ENCODE results near the gene LAMTOR2. TPM values are rescaled to one million over a fixed set of nuclear protein-coding genes. Genes with fewer than 3 reads are reported as not detected.

The LAMTOR2 gene
- total and polyA plus RNA-seq, 2 of the 4 experiments (the other 2 are of a cell fraction), result 50.0 to 89.0 TPM

DNA sequence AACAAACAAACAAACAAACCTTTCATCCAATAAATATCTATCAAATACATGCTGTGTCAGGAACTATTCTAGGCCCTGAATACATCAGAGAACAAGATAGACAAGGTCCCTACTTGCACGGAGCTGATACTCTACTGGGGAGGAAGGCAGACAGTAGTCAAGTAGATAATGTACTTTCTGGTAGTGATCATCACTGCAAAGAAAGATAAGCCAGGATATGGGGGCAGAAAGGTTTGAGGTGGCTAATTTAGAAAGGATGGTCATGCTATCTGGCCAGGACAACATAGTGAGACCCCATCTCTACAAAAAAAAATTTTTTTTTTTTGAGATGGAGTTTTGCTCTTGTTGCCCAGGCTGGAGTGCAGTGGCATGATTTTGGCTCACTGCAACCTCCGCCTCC lies 37.0 kb downstream of the LAMTOR2 start:
- intact Hi-C loops (cut with micrococcal nuclease), result loop anchor here (10.0 kb wide), 1 partner anchor 223 kb away; no protein-coding TSS in a partner anchor
- Histone ChIP-seq H2BK120ac (ENCODE audit: low read depth, low read length) (no peak overlapping the region), H2BK15ac (ENCODE audit: low read depth, low read length) (no peak overlapping the region), H3K4me3 (ENCODE audit: insufficient read depth, low read depth, low read length) (no peak overlapping the region), H3K79me1 (ENCODE audit: low read depth in 1 of 2, low read length in 2 of 2) (peaks cover 4 to 46% of the 10 kb centered on the region in 2 experiments), H2BK20ac (ENCODE audit: low read depth, low read length) (no peak overlapping the region), H2AFZ (replicated peaks; ENCODE audit: low read length, poor library complexity) (no peak overlapping the region), H3K36me3 (ENCODE audit: control insufficient read depth, insufficient read depth, low read length) (peaks cover 6% of the 10 kb centered on the region; the same call in 1 of the 2 replicates), H3K9me1 (ENCODE audit: insufficient read depth, low read length) (no peaks in the 10 kb centered on the region), H4K5ac (ENCODE audit: low read depth, low read length) (no peak overlapping the region), H4K8ac (ENCODE audit: low read depth in 2 of 2, low read length in 2 of 2) (no peak overlapping the region), H3K23ac (ENCODE audit: low read depth, low read length) (no peak overlapping the region), H2BK5ac (ENCODE audit: low read depth, low read length, poor library complexity, severe bottlenecking) (no peak overlapping the region), H3K18ac (ENCODE audit: low read depth, low read length) (no peak overlapping the region), H2AK9ac (replicated peaks; ENCODE audit: low read depth, low read length, poor library complexity) (no peak overlapping the region), H3K9ac (ENCODE audit: low read depth, low read length) (no peak overlapping the region), H3K27ac (ENCODE audit: insufficient read depth, low read length) (no peak overlapping the region), H3K9me3 (ENCODE audit: control insufficient read depth, insufficient read depth, low read length) (no peaks in the 10 kb centered on the region), H3K27me3 (ENCODE audit: control insufficient read depth, insufficient read depth, low read length) (no peaks in the 10 kb centered on the region), H2AK5ac (ENCODE audit: low read depth, low read length) (no peak overlapping the region), H3K56ac (ENCODE audit: extremely low read depth, insufficient read depth, low read length) (no peak overlapping the region), H4K20me1 (ENCODE audit: insufficient read depth, low read length) (peaks cover 13% of the 10 kb centered on the region; the same call in 1 of the 2 replicates), H3K4me2 (ENCODE audit: low read depth, low read length) (no peak overlapping the region), H3K4ac (ENCODE audit: low read depth, low read length) (no peak overlapping the region), H4K91ac (ENCODE audit: insufficient read depth, low read depth, low read length) (no peak overlapping the region), H3K4me1 (ENCODE audit: control insufficient read depth, insufficient read depth, low read length) (peaks cover 2% of the 10 kb centered on the region), H3K14ac (replicated peaks; ENCODE audit: low read depth, low read length) (no peak overlapping the region)
- DNase-seq (no peak), ATAC-seq (ENCODE audit: low read depth) (no peak)
- ChIA-PET POLR2A (ENCODE audit: unreplicated experiment) (no interaction called here), CTCF (interaction anchor here (0.8 to 1.6 kb wide), 3 partner anchors 10 to 134 kb away, joined by 5 to 6 read pairs (median 6); no protein-coding TSS in a partner anchor)
- dilution Hi-C loops (cut with HindIII; ENCODE audit: low sequenced_read_pairs, unreplicated experiment), result no loop called here
- TF ChIP-seq RFX5 (IDR thresholded peaks at IDR 0.05; ENCODE audit: low read depth, low read length) (no peak), MAZ (IDR thresholded peaks at IDR 0.05; ENCODE audit: borderline replicate concordance, low read depth, low read length) (no peak), BHLHE40 (IDR thresholded peaks at IDR 0.05; ENCODE audit: low read depth, low read length) (no peak), RAD21 (IDR thresholded peaks at IDR 0.05; ENCODE audit: low read length) (no peak), POLR2A (IDR thresholded peaks at IDR 0.05; ENCODE audit: low read depth, low read length) (no peak), MAFK (IDR thresholded peaks at IDR 0.05; ENCODE audit: low read depth, low read length) (no peak), CHD1 (IDR thresholded peaks at IDR 0.05; ENCODE audit: low read depth, low read length) (no peak), NFE2L2 (IDR thresholded peaks at IDR 0.05; ENCODE audit: low read depth, low read length) (no peak), CEBPB (IDR thresholded peaks at IDR 0.05; ENCODE audit: low read depth, low read length) (no peak), MXI1 (IDR thresholded peaks at IDR 0.05; ENCODE audit: borderline replicate concordance, low read depth, low read length) (no peak), FOS (IDR thresholded peaks at IDR 0.05; ENCODE audit: low read depth, low read length) (no peak), SMC3 (IDR thresholded peaks at IDR 0.05; ENCODE audit: low read depth, low read length) (no peak), RCOR1 (IDR thresholded peaks at IDR 0.05; ENCODE audit: insufficient replicate concordance, low read length) (no peak)
- TF ChIP-seq, protein P1, sequence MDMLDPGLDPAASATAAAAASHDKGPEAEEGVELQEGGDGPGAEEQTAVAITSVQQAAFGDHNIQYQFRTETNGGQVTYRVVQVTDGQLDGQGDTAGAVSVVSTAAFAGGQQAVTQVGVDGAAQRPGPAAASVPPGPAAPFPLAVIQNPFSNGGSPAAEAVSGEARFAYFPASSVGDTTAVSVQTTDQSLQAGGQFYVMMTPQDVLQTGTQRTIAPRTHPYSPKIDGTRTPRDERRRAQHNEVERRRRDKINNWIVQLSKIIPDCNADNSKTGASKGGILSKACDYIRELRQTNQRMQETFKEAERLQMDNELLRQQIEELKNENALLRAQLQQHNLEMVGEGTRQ (IDR thresholded peaks at IDR 0.05; ENCODE audit: low read depth, low read length), result no peak
- TF ChIP-seq, protein P2, sequence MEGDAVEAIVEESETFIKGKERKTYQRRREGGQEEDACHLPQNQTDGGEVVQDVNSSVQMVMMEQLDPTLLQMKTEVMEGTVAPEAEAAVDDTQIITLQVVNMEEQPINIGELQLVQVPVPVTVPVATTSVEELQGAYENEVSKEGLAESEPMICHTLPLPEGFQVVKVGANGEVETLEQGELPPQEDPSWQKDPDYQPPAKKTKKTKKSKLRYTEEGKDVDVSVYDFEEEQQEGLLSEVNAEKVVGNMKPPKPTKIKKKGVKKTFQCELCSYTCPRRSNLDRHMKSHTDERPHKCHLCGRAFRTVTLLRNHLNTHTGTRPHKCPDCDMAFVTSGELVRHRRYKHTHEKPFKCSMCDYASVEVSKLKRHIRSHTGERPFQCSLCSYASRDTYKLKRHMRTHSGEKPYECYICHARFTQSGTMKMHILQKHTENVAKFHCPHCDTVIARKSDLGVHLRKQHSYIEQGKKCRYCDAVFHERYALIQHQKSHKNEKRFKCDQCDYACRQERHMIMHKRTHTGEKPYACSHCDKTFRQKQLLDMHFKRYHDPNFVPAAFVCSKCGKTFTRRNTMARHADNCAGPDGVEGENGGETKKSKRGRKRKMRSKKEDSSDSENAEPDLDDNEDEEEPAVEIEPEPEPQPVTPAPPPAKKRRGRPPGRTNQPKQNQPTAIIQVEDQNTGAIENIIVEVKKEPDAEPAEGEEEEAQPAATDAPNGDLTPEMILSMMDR (conservative IDR thresholded peaks at IDR 0.05; ENCODE audit: low read depth, low read length), result no peak
- TF ChIP-seq, protein P3, sequence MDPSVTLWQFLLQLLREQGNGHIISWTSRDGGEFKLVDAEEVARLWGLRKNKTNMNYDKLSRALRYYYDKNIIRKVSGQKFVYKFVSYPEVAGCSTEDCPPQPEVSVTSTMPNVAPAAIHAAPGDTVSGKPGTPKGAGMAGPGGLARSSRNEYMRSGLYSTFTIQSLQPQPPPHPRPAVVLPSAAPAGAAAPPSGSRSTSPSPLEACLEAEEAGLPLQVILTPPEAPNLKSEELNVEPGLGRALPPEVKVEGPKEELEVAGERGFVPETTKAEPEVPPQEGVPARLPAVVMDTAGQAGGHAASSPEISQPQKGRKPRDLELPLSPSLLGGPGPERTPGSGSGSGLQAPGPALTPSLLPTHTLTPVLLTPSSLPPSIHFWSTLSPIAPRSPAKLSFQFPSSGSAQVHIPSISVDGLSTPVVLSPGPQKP (IDR thresholded peaks at IDR 0.05; ENCODE audit: borderline replicate concordance, low read depth, low read length), result no peak
- WGBS, 2 experiments (ENCODE audit: extremely low coverage in 2 of 2, insufficient read length in 1 of 2), result 83% methylated on average over 1 of the region's 2 CpGs; no CpG with 5 or more reads in 1 of the 2 experiments
- no TSS peak for BruUV-seq (replicated peaks)
- in situ Hi-C loops (cut with MboI; ENCODE audit: low sequenced_read_pairs), result loop anchor here (5.0 kb wide), 1 partner anchor 131 kb away; no protein-coding TSS in a partner anchor
